Left kidney (tissue), 2 donors: ENCODE results near the gene SIPA1. TPM values are rescaled to one million over a fixed set of nuclear protein-coding genes. Genes with fewer than 3 reads are reported as not detected.

ENCODE experiments used
- DNase-seq: peaks from one replicate; pipeline ENCODE4 v3.0.0-alpha.2; 2013
- polyA plus RNA-seq: library from polyadenylated mRNA; unstranded; fragments of 120-200 nt; gene quantifications from one replicate; pipeline ENCODE4 v1.2.1, GENCODE V29; 2013; ENCODE audit not compliant: insufficient read length

The SIPA1 gene
- polyA plus RNA-seq, 1 donor, result 22.4 TPM

- DNase-seq, result peak; percentile 95
Observed at GRCh38 chr11:65606876-65607613, 30.9 kb upstream of the SIPA1 start.

GRCh38 chr11:65607614-65608426, 30.1 kb upstream of the SIPA1 start:
- no peak for DNase-seq

GRCh38 chr11:65609229-65609628, 28.7 kb upstream of the SIPA1 start:
- no peak for DNase-seq

- no peak for DNase-seq
Observed at GRCh38 chr11:65609665-65610064, 28.2 kb upstream of the SIPA1 start.

- DNase-seq, result no peak
Observed at GRCh38 chr11:65610404-65610803, 27.5 kb upstream of the SIPA1 start.

- DNase-seq, result no peak
Observed at GRCh38 chr11:65611028-65611757, 26.7 kb upstream of the SIPA1 start.

GRCh38 chr11:65611758-65612603, 25.9 kb upstream of the SIPA1 start:
- DNase-seq, result no peak

GRCh38 chr11:65612691-65613090, 25.2 kb upstream of the SIPA1 start:
- DNase-seq, result no peak

GRCh38 chr11:65613091-65613928, 24.6 kb upstream of the SIPA1 start:
- no peak for DNase-seq

GRCh38 chr11:65615229-65615949, 22.5 kb upstream of the SIPA1 start, which contains the start of gene PCNX3:
TSS of gene PCNX3 (plus strand) at chr11:65615776. CDS start at chr11:65616312, 536 bp downstream.
- DNase-seq, result peak; percentile 100

GRCh38 chr11:65615950-65616574, 21.8 kb upstream of the SIPA1 start:
- DNase-seq, result no peak

GRCh38 chr11:65616575-65617001, 21.3 kb upstream of the SIPA1 start:
- DNase-seq, result no peak

GRCh38 chr11:65617136-65617850, 20.6 kb upstream of the SIPA1 start:
- no peak for DNase-seq

GRCh38 chr11:65617990-65618751, 19.7 kb upstream of the SIPA1 start:
- no peak for DNase-seq

GRCh38 chr11:65618763-65619162, 19.1 kb upstream of the SIPA1 start:
- no peak for DNase-seq

GRCh38 chr11:65619281-65619928, 18.5 kb upstream of the SIPA1 start:
- DNase-seq, result no peak

- DNase-seq, result no peak
Observed at GRCh38 chr11:65620666-65621065, 17.2 kb upstream of the SIPA1 start.
